Keratinocyte (primary cell): Measurements from ENCODE around the gene CFL2. TPM values are rescaled to one million over a fixed set of nuclear protein-coding genes. Genes with fewer than 3 reads are reported as not detected.

Experiments
- DNase-seq: peaks from one replicate; pipeline ENCODE4 v3.0.0-alpha.2; 2011; ENCODE audit warnings: low read depth, missing footprints, low spot score
- FAIRE-seq: peaks from 2 replicates; lab custom pipeline; 2011; peaks lifted over from hg19 to GRCh38; lab: Jason Lieb, UNC
- H2AFZ ChIP-seq: 2 replicates; pipeline ENCODE4 v1.6.0; 2012; ENCODE audit warnings: low read length, control low read depth, inconsistent platforms; ENCODE audit not compliant: control insufficient read depth
- H3K27ac ChIP-seq: 2 replicates; pipeline ENCODE4 v1.5.1; 2011; ENCODE audit warnings: low read length; ENCODE audit not compliant: control insufficient read depth, insufficient read depth
- H3K27me3 ChIP-seq: 3 replicates; pipeline ENCODE4 v1.6.0; 2011; ENCODE audit warnings: low read length; ENCODE audit not compliant: control insufficient read depth, insufficient read depth; ENCODE audit errors: extremely low read depth
- H3K36me3 ChIP-seq, 2 experiments: 2 replicates in 1 of 2; 3 replicates in 1 of 2; pipeline ENCODE4 v1.5.1; 2011; ENCODE audit warnings: low read length in 2 of 2, mild to moderate bottlenecking in 1 of 2; ENCODE audit not compliant: control insufficient read depth in 2 of 2, insufficient read depth in 2 of 2; ENCODE audit errors: extremely low read depth in 1 of 2
- H3K4me1 ChIP-seq: 3 replicates; pipeline ENCODE4 v1.5.1; 2011; ENCODE audit warnings: low read length; ENCODE audit not compliant: control insufficient read depth, insufficient read depth; ENCODE audit errors: extremely low read depth
- H3K4me2 ChIP-seq: 3 replicates; pipeline ENCODE4 v1.6.0; 2011; ENCODE audit warnings: low read depth, low read length; ENCODE audit not compliant: control insufficient read depth, insufficient read depth; ENCODE audit errors: extremely low read depth
- H3K4me3 ChIP-seq, 3 experiments: fragments of 200-600 bp in 1 of 3; sonication (generic) in 1 of 3; 2 replicates in 2 of 3; 3 replicates in 1 of 3; pipeline ENCODE4 v1.5.1; 2011 to 2016; ENCODE audit warnings: low read length in 3 of 3, mild to moderate bottlenecking in 3 of 3, control low read depth in 2 of 3, inconsistent platforms in 1 of 3, low read depth in 1 of 3, mixed read lengths in 1 of 3, mixed run types in 1 of 3, moderate library complexity in 1 of 3; ENCODE audit not compliant: control insufficient read depth in 2 of 3, insufficient read depth in 2 of 3; ENCODE audit errors: extremely low read depth in 1 of 3
- H3K79me2 ChIP-seq: 2 replicates; pipeline ENCODE4 v1.6.0; 2012; ENCODE audit warnings: low read length; ENCODE audit not compliant: control insufficient read depth, insufficient read depth
- H3K9ac ChIP-seq: 3 replicates; pipeline ENCODE4 v1.6.0; 2011; ENCODE audit warnings: low read length; ENCODE audit not compliant: control insufficient read depth, insufficient read depth; ENCODE audit errors: extremely low read depth
- H3K9me1 ChIP-seq: 3 replicates; pipeline ENCODE4 v1.6.0; 2011; ENCODE audit warnings: low read length; ENCODE audit not compliant: control insufficient read depth, insufficient read depth; ENCODE audit errors: extremely low read depth
- H3K9me3 ChIP-seq: 2 replicates; pipeline ENCODE4 v1.5.1; 2012; ENCODE audit warnings: low read depth, low read length; ENCODE audit not compliant: control insufficient read depth
- H4K20me1 ChIP-seq: 3 replicates; pipeline ENCODE4 v1.6.0; 2011; ENCODE audit warnings: low read length; ENCODE audit not compliant: control insufficient read depth, insufficient read depth; ENCODE audit errors: extremely low read depth
- CTCF ChIP-seq, 3 experiments: IDR thresholded peaks in 1 of 3; conservative IDR thresholded peaks in 1 of 3; optimal IDR thresholded peaks in 1 of 3; 2 replicates in 2 of 3; 3 replicates in 1 of 3; pipeline versions ENCODE3 to v1.5.1; 2011; ENCODE audit warnings: low read length in 3 of 3, mild to moderate bottlenecking in 3 of 3, moderate library complexity in 2 of 3, control low read depth in 1 of 3, inconsistent platforms in 1 of 3; ENCODE audit not compliant: insufficient read depth in 2 of 3; ENCODE audit errors: extremely low read depth in 1 of 3
- EZH2 ChIP-seq: IDR thresholded peaks from one replicate; pipeline ENCODE4 v1.6.1; 2012; ENCODE audit warnings: inconsistent platforms, mild to moderate bottlenecking, low read length, moderate library complexity
- dilution Hi-C: fragments of 300-500 bp; cut with MboI; formaldehyde crosslinking; loops from one replicate; pipeline ENCODE4 v1.7.0; 2020; ENCODE audit warnings: low sequenced_read_pairs; ENCODE audit not compliant: extremely low pct_ligation_motif_present
- polyA plus RNA-seq, 5 experiments: library from polyadenylated mRNA; depleted of rRNA in 3 of 5; stranded (reverse) in 3 of 5; stranded (forward) in 1 of 5; unstranded in 1 of 5; fragments of >200 nt; gene quantifications; 1 replicate in 1 of 5; 2 replicates in 3 of 5; 3 replicates in 1 of 5; pipeline versions ENCODE4 v1.2.1 to v1.2.3, GENCODE V29; 2011 to 2012; ENCODE audit warnings: missing spikeins in 2 of 5, low read depth in 1 of 5, low replicate concordance in 1 of 5

The CFL2 gene
- polyA plus RNA-seq, 1 donor (not counting 4 experiments of a cell fraction or from before 2014, with no cell fraction given), result 30.5 TPM

- Histone ChIP-seq H3K4me3 (no peak overlapping the region), H4K20me1 (no peaks in the 10 kb centered on the region), H2AFZ (no peak overlapping the region), H3K9me3 (no peaks in the 10 kb centered on the region), H3K4me2 (no peak overlapping the region), H3K9ac (no peak overlapping the region), H3K27me3 (no peaks in the 10 kb centered on the region), H3K79me2 (no peaks in the 10 kb centered on the region), H3K4me1 (no peaks in the 10 kb centered on the region), H3K36me3 (peaks cover under 1 to 5% of the 10 kb centered on the region in 2 experiments), H3K27ac (no peak overlapping the region), H3K9me1 (no peaks in the 10 kb centered on the region)
- DNase-seq (no peak), FAIRE-seq (no peak)
- dilution Hi-C loops, result no loop called here
- TF ChIP-seq EZH2 (no peak), CTCF (optimal IDR thresholded peaks at IDR 0.05 in 1 of 3, IDR thresholded peaks at IDR 0.05 in 1 of 3, conservative IDR thresholded peaks at IDR 0.05 in 1 of 3; ENCODE audit: extremely low read depth in 1 of 3, insufficient read depth in 2 of 3, low read length in 3 of 3) (no peak)
Measured at GRCh38 chr14:34750233-34750632, 35.8 kb upstream of the CFL2 start.

GRCh38 chr14:34749408-34749807 lies 35.0 kb upstream of the CFL2 start:
- no peak overlapping the region for H3K4me2 ChIP-seq
- peaks cover 0 to 5% of the 10 kb centered on the region in 2 experiments for H3K36me3 ChIP-seq
- H3K27ac ChIP-seq, result no peak overlapping the region
- no peaks in the 10 kb centered on the region for H3K9me3 ChIP-seq
- DNase-seq, result no peak
- H3K4me1 ChIP-seq, result no peaks in the 10 kb centered on the region
- no peak overlapping the region for H3K9ac ChIP-seq
- TF ChIP-seq EZH2 (no peak), CTCF (optimal IDR thresholded peaks at IDR 0.05 in 1 of 3, IDR thresholded peaks at IDR 0.05 in 1 of 3, conservative IDR thresholded peaks at IDR 0.05 in 1 of 3; ENCODE audit: extremely low read depth in 1 of 3, insufficient read depth in 2 of 3, low read length in 3 of 3) (no peak)
- H2AFZ ChIP-seq, result no peak overlapping the region
- H3K4me3 ChIP-seq, result no peak overlapping the region
- no peaks in the 10 kb centered on the region for H3K9me1 ChIP-seq
- no peaks in the 10 kb centered on the region for H4K20me1 ChIP-seq
- dilution Hi-C loops, result no loop called here
- H3K27me3 ChIP-seq, result no peaks in the 10 kb centered on the region
- FAIRE-seq, result no peak
- H3K79me2 ChIP-seq, result no peaks in the 10 kb centered on the region
